ENCODE results near the gene CCL17. TPM values are rescaled to one million over a fixed set of nuclear protein-coding genes. Genes with fewer than 3 reads are reported as not detected.

The CCL17 gene
- total RNA-seq, 1 experiment from 2014 or later: not detected

GRCh38 chr16:57366544-57367040, 38.0 kb upstream of the CCL17 start:
- no peaks in the 10 kb centered on the region for H3K9me3 ChIP-seq (ENCODE audit: control insufficient read depth, insufficient read depth, low read depth, low read length)
- TF ChIP-seq TCF7L2 (IDR thresholded peaks at IDR 0.05; ENCODE audit: low read depth, low read length) (no peak), REST (IDR thresholded peaks at IDR 0.05; ENCODE audit: insufficient read depth in 1 of 2, low read depth in 2 of 2, low read length in 1 of 2) (no peak)
- no TSS peak for BruUV-seq (replicated peaks)
- DNase-seq (ENCODE audit: low read depth, low spot score) (no peak), ATAC-seq (no peak)
- H3K4me1 ChIP-seq (ENCODE audit: control insufficient read depth, insufficient read depth, low read length): no peaks in the 10 kb centered on the region
- POLR2A ChIA-PET: no interaction called here
- no peak overlapping the region for H3K4me3 ChIP-seq (ENCODE audit: low read depth in 2 of 2, low read length in 2 of 2)
- CTCF ChIA-PET: interaction anchor here (0.6 kb wide), 1 partner anchor 22 kb away, joined by 13 read pairs; no protein-coding TSS in a partner anchor
- intact Hi-C loops (cut with micrococcal nuclease; ENCODE audit: unreplicated experiment) (no loop called here), in situ Hi-C loops (cut with HindIII; ENCODE audit: low pct_unique_long_range_greater_than_20kb, low sequenced_read_pairs) (no loop called here)
- no peak overlapping the region for H3K27ac ChIP-seq (ENCODE audit: low read length)
- H3K36me3 ChIP-seq (ENCODE audit: control insufficient read depth, insufficient read depth, low read length): no peaks in the 10 kb centered on the region
- no peaks in the 10 kb centered on the region for H3K27me3 ChIP-seq (ENCODE audit: control insufficient read depth, insufficient read depth, low read length)

- Histone ChIP-seq H3K4me3 (ENCODE audit: low read depth in 2 of 2, low read length in 2 of 2) (no peak overlapping the region), H3K27ac (ENCODE audit: low read length) (no peak overlapping the region), H3K27me3 (ENCODE audit: control insufficient read depth, insufficient read depth, low read length) (no peaks in the 10 kb centered on the region), H3K9me3 (ENCODE audit: control insufficient read depth, insufficient read depth, low read depth, low read length) (no peaks in the 10 kb centered on the region), H3K36me3 (ENCODE audit: control insufficient read depth, insufficient read depth, low read length) (no peaks in the 10 kb centered on the region), H3K4me1 (ENCODE audit: control insufficient read depth, insufficient read depth, low read length) (peaks cover 5% of the 10 kb centered on the region)
- intact Hi-C loops (cut with micrococcal nuclease; ENCODE audit: unreplicated experiment) (no loop called here), in situ Hi-C loops (cut with HindIII; ENCODE audit: low pct_unique_long_range_greater_than_20kb, low sequenced_read_pairs) (no loop called here)
- no TSS peak for BruUV-seq (replicated peaks)
- CTCF ChIA-PET: no interaction called here
- DNase-seq (ENCODE audit: low read depth, low spot score): no peak
- POLR2A ChIA-PET: no interaction called here
- ATAC-seq: 0 out of 2 replicates have a peak, but pooled peaks have one; percentile 30
- TF ChIP-seq CTCF (IDR thresholded peaks at IDR 0.05): no peak
- TF ChIP-seq SIN3A (IDR thresholded peaks at IDR 0.05; ENCODE audit: borderline replicate concordance, insufficient read depth, low read depth, low read length): no peak
- TF ChIP-seq REST (IDR thresholded peaks at IDR 0.05; ENCODE audit: insufficient read depth in 1 of 2, low read depth in 2 of 2, low read length in 1 of 2): no peak
- TF ChIP-seq TCF7L2 (IDR thresholded peaks at IDR 0.05; ENCODE audit: low read depth, low read length): no peak
- TF ChIP-seq POLR2AphosphoS5 (IDR thresholded peaks at IDR 0.05; ENCODE audit: low read depth, low read length): no peak
Measured at GRCh38 chr16:57367116-57367752, 37.3 kb upstream of the CCL17 start.

Data from Panc1 (cell line).